C4-2B (cell line): ENCODE measurements around the gene DACH2.

ENCODE experiments used
- H3K27ac ChIP-seq: fragments of 450-650 bp; 2 replicates; pipeline ENCODE4 v1.5.1; 2017
- ZFX ChIP-seq: fragments of 450-650 bp; IDR thresholded peaks from 2 replicates; pipeline ENCODE4 v1.6.1; 2017
- TF ChIP-seq, protein P1 (sequence below): fragments of 450-650 bp; conservative IDR thresholded peaks from 2 replicates; pipeline ENCODE4 v1.5.1; 2017; ENCODE audit warnings: mild to moderate bottlenecking

Gene DACH2

DNA sequence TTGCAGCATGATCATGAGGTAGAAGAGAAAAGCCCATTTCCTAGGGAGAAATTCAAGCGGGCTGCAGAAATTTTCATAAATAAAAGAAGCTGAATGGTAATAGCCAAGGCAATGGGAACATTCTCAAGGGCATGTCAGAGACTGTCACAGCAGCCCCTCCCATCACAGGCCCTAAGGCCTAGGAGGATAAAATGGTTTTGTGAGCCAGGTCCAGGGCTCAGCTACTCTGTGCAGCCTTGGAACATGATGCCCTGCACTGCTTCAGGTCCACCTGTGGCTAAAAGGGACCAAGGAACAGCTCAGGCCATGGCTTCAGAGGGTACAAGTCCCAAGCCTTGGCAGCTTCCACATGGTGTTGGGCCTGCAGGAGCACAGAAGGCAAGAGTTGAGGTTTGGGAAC lies 93.3 kb downstream of the DACH2 start:
- no peak overlapping the region for H3K27ac ChIP-seq
- TF ChIP-seq, protein P1, sequence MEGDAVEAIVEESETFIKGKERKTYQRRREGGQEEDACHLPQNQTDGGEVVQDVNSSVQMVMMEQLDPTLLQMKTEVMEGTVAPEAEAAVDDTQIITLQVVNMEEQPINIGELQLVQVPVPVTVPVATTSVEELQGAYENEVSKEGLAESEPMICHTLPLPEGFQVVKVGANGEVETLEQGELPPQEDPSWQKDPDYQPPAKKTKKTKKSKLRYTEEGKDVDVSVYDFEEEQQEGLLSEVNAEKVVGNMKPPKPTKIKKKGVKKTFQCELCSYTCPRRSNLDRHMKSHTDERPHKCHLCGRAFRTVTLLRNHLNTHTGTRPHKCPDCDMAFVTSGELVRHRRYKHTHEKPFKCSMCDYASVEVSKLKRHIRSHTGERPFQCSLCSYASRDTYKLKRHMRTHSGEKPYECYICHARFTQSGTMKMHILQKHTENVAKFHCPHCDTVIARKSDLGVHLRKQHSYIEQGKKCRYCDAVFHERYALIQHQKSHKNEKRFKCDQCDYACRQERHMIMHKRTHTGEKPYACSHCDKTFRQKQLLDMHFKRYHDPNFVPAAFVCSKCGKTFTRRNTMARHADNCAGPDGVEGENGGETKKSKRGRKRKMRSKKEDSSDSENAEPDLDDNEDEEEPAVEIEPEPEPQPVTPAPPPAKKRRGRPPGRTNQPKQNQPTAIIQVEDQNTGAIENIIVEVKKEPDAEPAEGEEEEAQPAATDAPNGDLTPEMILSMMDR = no peak
- no peak for TF ChIP-seq ZFX

DNA sequence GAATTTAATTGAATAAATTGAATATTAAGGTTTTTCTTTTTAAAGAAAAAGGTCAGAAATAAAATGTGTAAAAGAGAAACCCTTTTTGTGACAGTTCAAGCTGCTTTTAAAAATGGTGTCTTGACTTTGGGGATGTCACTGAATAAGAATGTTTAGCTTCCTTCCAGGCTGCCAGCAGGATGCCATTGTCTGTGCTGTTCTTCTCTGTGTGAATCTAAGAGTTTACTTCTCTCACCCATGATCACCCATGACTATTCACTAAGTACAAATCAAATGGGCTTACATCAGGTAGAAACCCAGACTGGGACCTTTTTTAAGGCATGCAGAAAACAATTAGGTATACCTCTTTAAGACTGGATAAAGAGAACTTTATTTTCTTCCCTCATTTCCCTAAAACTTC lies 115.3 kb downstream of the DACH2 start:
- no peak overlapping the region for H3K27ac ChIP-seq
- TF ChIP-seq ZFX = no peak
- TF ChIP-seq, protein P1 = no peak

DNA sequence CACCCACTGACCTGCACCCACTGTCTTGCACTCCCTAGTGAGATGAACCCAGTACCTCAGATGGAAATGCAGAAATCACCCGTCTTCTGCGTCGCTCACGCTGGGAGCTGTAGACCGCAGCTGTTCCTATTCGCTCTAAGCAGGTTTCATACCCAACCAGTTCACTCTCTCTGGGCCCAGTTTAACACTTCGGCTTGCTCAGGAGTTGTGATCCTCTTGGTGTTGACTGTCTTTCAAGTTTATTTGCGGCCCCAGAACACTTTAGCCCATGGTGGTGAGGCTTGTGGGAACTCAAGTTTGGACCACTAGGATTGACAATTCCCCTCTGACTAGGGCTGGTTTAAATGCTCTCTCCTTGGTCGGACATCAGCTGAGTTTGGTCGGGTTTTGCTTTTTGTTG lies 147.0 kb downstream of the DACH2 start:
- TF ChIP-seq, protein P1 = no peak
- TF ChIP-seq ZFX = no peak
- no peak overlapping the region for H3K27ac ChIP-seq

DNA sequence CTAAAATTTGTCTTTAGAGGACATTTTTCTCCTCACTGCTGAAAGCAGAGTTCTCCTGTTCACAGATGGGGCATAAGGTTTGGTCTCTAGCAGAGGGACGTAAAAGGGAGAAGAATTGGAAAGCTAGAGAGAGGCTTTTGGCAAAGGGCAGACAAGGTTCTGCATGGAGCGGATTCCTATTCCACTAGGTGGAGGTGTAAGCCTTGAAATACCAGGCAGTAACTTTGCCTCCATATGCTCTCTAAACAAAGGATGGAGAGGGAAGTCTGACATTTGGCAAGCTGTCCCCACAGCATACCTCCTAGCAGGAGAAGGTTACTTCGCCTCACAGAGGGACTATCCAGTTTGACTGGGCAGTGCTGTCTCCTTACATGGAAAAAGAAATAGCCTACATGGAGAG lies 174.7 kb downstream of the DACH2 start:
- H3K27ac ChIP-seq = no peak overlapping the region
- TF ChIP-seq, protein P1 = no peak; the same call in 1 of the 2 replicates
- TF ChIP-seq ZFX = no peak

DNA sequence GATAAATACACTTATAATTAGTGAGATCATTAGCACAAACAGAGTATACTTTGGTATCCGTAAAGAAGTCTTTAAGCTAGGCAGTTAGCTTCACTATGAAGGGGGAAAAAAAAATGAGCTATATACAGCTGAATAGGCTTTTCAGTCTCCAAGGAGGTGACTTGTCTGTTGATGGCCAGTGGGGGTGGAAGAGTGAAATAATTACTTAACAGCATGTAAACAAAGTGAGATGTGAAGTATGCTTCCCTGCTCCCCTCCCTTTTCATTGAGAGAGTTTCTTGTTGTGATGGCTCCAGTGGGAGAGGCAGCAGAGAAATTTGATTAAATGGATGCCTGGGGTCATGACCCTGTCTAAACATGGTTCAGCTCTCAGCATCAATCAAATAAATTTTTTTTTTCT lies 180.9 kb downstream of the DACH2 start:
- no peak overlapping the region for H3K27ac ChIP-seq
- TF ChIP-seq, protein P1 = no peak
- TF ChIP-seq ZFX = no peak

DNA sequence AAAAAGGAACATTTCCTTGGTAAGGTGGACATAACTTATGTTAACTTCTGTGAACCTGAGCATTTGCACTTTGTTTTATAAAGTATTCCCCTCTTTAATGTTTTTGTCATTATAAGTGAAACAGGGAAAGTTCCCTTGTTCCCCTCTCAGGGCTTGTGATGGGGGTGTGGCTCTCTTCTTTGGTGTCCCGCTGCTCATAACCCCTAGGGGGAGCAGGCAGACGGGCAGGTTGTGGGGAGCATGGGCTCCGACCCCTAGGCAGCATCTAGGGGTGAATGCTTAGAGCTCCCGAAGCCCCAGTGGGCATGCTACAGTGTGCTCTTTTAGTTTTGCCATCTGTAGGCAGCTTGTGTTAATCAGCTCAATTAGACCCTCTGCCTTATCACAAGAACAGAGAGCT lies 200.4 kb downstream of the DACH2 start:
- no peak for TF ChIP-seq ZFX
- TF ChIP-seq, protein P1 = peak; percentile 32
- no peak overlapping the region for H3K27ac ChIP-seq

DNA sequence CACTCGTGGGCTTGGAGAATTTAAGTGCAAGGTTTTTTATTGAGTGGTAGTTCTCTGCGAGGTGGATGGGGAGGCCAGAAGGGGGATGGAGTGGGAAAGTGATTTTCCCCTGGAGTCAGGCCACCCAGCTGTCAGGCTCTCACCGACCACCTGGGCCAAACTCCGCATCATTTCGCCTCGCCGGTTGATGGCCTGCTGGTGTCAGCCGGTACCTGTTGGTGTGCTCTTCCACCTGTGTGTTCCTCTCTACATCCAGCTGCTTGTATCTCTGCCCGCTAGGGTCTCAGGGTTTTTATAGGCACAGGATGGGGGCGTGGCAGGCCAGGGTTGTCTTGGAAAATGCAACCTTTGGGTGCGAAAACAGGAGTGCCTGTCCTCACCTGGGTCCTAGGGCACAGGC lies 200.9 kb downstream of the DACH2 start:
- H3K27ac ChIP-seq = no peak overlapping the region
- no peak for TF ChIP-seq ZFX
- TF ChIP-seq, protein P1 = no peak
